Endodermal cell (in vitro differentiated cells): ENCODE results near the gene DNMBP. TPM values are rescaled to one million over a fixed set of nuclear protein-coding genes. Genes with fewer than 3 reads are reported as not detected.
"Not testable (repeated sequence)": the region's sequence is repeated elsewhere in the genome, so short reads cannot be mapped to it uniquely, and the experiment has no call there.

Source experiments
- DNase-seq: peaks from one replicate; pipeline ENCODE4 v3.0.0-alpha.2; 2017
- H3K27ac ChIP-seq: 2 replicates; pipeline ENCODE4 v1.5.1; 2013; ENCODE audit warnings: mild to moderate bottlenecking, low read depth, low read length, moderate library complexity
- H3K27me3 ChIP-seq: 2 replicates; pipeline ENCODE4 v1.6.1; 2013; ENCODE audit warnings: mild to moderate bottlenecking, low read length, moderate library complexity; ENCODE audit not compliant: insufficient read depth, control insufficient read depth, poor library complexity, severe bottlenecking
- H3K36me3 ChIP-seq: 2 replicates; pipeline ENCODE4 v1.7.0; 2013; ENCODE audit warnings: mild to moderate bottlenecking, low read length, moderate library complexity; ENCODE audit not compliant: control insufficient read depth, insufficient read depth
- H3K4me1 ChIP-seq: one replicate; pipeline ENCODE4 v1.7.0; 2013; ENCODE audit warnings: low read length; ENCODE audit not compliant: control insufficient read depth, insufficient read depth
- H3K4me3 ChIP-seq: 2 replicates; pipeline ENCODE4 v1.5.1; 2013; ENCODE audit warnings: mild to moderate bottlenecking, low read length, moderate library complexity
- H3K9ac ChIP-seq: 2 replicates; pipeline ENCODE4 v1.6.1; 2013; ENCODE audit warnings: mild to moderate bottlenecking, low read length, moderate library complexity; ENCODE audit not compliant: poor library complexity, severe bottlenecking; ENCODE audit errors: extremely low read depth
- H3K9me3 ChIP-seq: 2 replicates; pipeline ENCODE4 v1.6.1; 2013; ENCODE audit warnings: mild to moderate bottlenecking, low read length, moderate library complexity; ENCODE audit not compliant: control insufficient read depth
- H3K27ac Mint-ChIP-seq: 2 replicates; pipeline ENCODE4 v1.8.0; 2020; ENCODE audit warnings: mixed read lengths
- H3K27me3 Mint-ChIP-seq: 2 replicates; pipeline ENCODE4 v1.8.0; 2021; ENCODE audit warnings: mild to moderate bottlenecking, mixed read lengths; ENCODE audit not compliant: insufficient read depth
- H3K36me3 Mint-ChIP-seq: 2 replicates; pipeline ENCODE4 v1.8.0; 2020; ENCODE audit warnings: low read depth, mixed read lengths
- H3K4me1 Mint-ChIP-seq: 2 replicates; pipeline ENCODE4 v1.8.0; 2020; ENCODE audit warnings: mixed read lengths
- H3K4me3 Mint-ChIP-seq: 2 replicates; pipeline ENCODE4 v1.8.0; 2020; ENCODE audit warnings: mild to moderate bottlenecking, moderate library complexity, mixed read lengths
- H3K9me3 Mint-ChIP-seq: 2 replicates; pipeline ENCODE4 v1.8.0; 2020; ENCODE audit warnings: mild to moderate bottlenecking, mixed read lengths
- CTCF ChIP-seq: fragments of 200-600 bp; sonication (generic); conservative IDR thresholded peaks from 2 replicates; pipeline ENCODE4 v1.5.0; 2021; ENCODE audit warnings: antibody characterized with exemption, mild to moderate bottlenecking
- WGBS, 2 experiments: methylation state at CpG; one replicate each; pipeline versions ENCODE4 v1.1.5 to v1.1.7; 2013; ENCODE audit warnings: missing lambda C conversion rate in 2 of 2, mixed read lengths in 1 of 2; ENCODE audit not compliant: insufficient coverage in 1 of 2, insufficient read length in 1 of 2; 5-methylcytosine and 5-hydroxymethylcytosine counted together
- total RNA-seq, 2 donors: library from RNA; stranded (reverse); fragmentation: NEBNext Ultra II Directional in 1 of 2; extraction: Animal tissue kit (Norgen Biotek cat#: 25700) in 1 of 2; gene quantifications; 2 replicates in 1 of 2; 3 replicates in 1 of 2; pipeline ENCODE4 v1.2.1, GENCODE V29; 2021

DNMBP gene
- total RNA-seq, 2 donors from 2014 or later, result 45.4 to 85.4 TPM

DNA sequence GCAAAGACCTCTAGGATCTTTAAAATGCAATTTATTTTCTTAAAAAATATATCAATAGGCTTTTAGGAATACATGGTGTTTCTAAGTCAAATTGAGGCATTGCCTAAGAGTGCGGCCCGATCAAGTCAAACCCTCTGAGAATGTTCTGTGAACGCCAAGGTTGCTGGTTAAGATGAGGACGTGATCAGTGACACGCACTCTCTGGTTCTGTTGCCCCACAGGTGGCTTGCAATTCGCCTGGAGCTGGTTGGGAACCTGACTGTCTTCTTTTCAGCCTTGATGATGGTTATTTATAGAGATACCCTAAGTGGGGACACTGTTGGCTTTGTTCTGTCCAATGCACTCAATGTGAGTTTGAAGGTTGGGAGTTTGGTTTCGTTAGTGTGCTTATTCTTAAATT, 168.0 kb downstream of the DNMBP start:
- Mint-ChIP-seq H3K4me1 (peaks cover 5% of the 10 kb centered on the region), H3K4me3 (no peak overlapping the region), H3K27me3 (peaks cover 1% of the 10 kb centered on the region), H3K9me3 (peaks cover 11% of the 10 kb centered on the region), H3K27ac (no peak overlapping the region), H3K36me3 (peaks cover 2% of the 10 kb centered on the region)
- 91 to 100% methylated on average over 2 to 7 of the region's 7 CpGs for WGBS, 2 experiments
- H3K9ac ChIP-seq, result no peak overlapping the region
- no peak for TF ChIP-seq CTCF
- no peak overlapping the region for H3K27ac ChIP-seq
- H3K4me1 ChIP-seq, result no peaks in the 10 kb centered on the region
- no peaks in the 10 kb centered on the region for H3K27me3 ChIP-seq
- no peaks in the 10 kb centered on the region for H3K9me3 ChIP-seq
- no peak overlapping the region for H3K4me3 ChIP-seq
- H3K36me3 ChIP-seq, result no peaks in the 10 kb centered on the region
- DNase-seq, result no peak

GRCh38 chr10:99840859-99841258, 168.9 kb downstream of the DNMBP start:
- WGBS, 2 experiments, result 90 to 97% methylated on average over 2 of the region's 2 CpGs
- H3K9ac ChIP-seq, H3K36me3 Mint-ChIP-seq, H3K27me3 ChIP-seq, H3K4me3 Mint-ChIP-seq, DNase-seq, H3K27me3 Mint-ChIP-seq, H3K9me3 ChIP-seq, H3K4me1 ChIP-seq, H3K27ac ChIP-seq, H3K36me3 ChIP-seq, H3K27ac Mint-ChIP-seq, H3K4me1 Mint-ChIP-seq, H3K4me3 ChIP-seq: not testable (repeated sequence)
- peaks cover 18% of the 10 kb centered on the region for H3K9me3 Mint-ChIP-seq

DNA sequence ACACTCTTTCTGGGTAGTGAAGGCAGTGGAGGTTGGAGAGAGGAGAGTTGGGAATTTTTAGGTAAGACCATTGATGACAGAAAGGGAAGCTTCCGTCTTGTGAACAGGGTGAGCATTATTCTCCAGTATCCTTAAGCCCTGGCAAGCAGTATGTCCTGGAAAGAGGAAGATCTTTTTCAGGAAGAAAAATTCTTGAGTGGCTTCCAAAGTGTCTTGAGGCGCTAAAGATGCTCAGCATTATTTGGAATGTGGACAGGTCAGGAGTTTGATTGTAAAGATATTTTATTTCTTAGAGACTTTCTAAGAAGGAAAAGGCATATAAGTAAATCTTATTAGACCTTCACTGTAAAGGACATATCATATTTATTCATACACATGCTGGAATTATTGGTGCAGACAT, 173.0 kb downstream of the DNMBP start:
- no peak overlapping the region for H3K4me3 Mint-ChIP-seq
- Histone ChIP-seq H3K36me3 (no peaks in the 10 kb centered on the region), H3K27me3 (no peaks in the 10 kb centered on the region), H3K9me3 (no peaks in the 10 kb centered on the region), H3K4me3 (no peak overlapping the region), H3K4me1 (no peaks in the 10 kb centered on the region), H3K9ac (no peak overlapping the region), H3K27ac (no peak overlapping the region)
- 91 to 92% methylated on average over 2 of the region's 2 CpGs for WGBS, 2 experiments
- H3K4me1 Mint-ChIP-seq, result no peaks in the 10 kb centered on the region
- peaks cover 2% of the 10 kb centered on the region for H3K36me3 Mint-ChIP-seq
- TF ChIP-seq CTCF, result no peak
- no peak for DNase-seq
- H3K27ac Mint-ChIP-seq, result no peak overlapping the region
- peaks cover 10% of the 10 kb centered on the region for H3K27me3 Mint-ChIP-seq
- peaks cover 18% of the 10 kb centered on the region for H3K9me3 Mint-ChIP-seq

DNA sequence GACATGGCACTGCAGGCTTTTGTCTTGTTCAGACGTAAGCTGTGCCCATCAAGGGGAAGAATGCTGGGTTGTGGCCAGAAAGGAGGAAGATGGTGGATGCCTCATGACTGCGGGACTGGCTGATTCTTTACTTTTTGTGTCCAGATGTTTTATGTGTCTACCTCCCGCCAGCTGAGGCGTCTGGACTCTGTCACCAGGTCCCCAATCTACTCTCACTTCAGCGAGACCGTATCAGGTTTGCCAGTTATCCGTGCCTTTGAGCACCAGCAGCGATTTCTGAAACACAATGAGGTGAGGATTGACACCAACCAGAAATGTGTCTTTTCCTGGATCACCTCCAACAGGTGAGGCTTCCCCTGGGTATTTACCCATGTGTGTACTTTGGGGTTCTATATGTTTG, 173.8 kb downstream of the DNMBP start:
- Mint-ChIP-seq H3K36me3 (peaks cover 2% of the 10 kb centered on the region), H3K4me1 (no peaks in the 10 kb centered on the region), H3K9me3 (peaks cover 12% of the 10 kb centered on the region), H3K4me3 (no peak overlapping the region), H3K27me3 (peaks cover 10% of the 10 kb centered on the region), H3K27ac (no peak overlapping the region)
- no peaks in the 10 kb centered on the region for H3K27me3 ChIP-seq
- H3K9me3 ChIP-seq, result no peaks in the 10 kb centered on the region
- H3K36me3 ChIP-seq, result no peaks in the 10 kb centered on the region
- H3K4me3 ChIP-seq, result no peak overlapping the region
- no peak for DNase-seq
- H3K9ac ChIP-seq, result no peak overlapping the region
- 93 to 96% methylated on average over 6 to 8 of the region's 8 CpGs for WGBS, 2 experiments
- H3K27ac ChIP-seq, result no peak overlapping the region
- no peaks in the 10 kb centered on the region for H3K4me1 ChIP-seq
- TF ChIP-seq CTCF, result no peak
